HepG2 (cell line): Measurements from ENCODE around the gene DMAP1. TPM values are rescaled to one million over a fixed set of nuclear protein-coding genes. Genes with fewer than 3 reads are reported as not detected.
A peak's percentile ranks its signal among the peaks of the same experiment; 100 is the strongest.

Source experiments
- E2F2 ChIP-seq: sonication (generic); formaldehyde crosslinking; IDR thresholded peaks from 2 replicates; pipeline ENCODE4 v1.4.0; 2020; ENCODE audit warnings: missing genetic modification reagents, borderline replicate concordance
- EEA1 ChIP-seq: sonication (generic); formaldehyde crosslinking; IDR thresholded peaks from 2 replicates; pipeline ENCODE4 v1.5.1; 2020; ENCODE audit warnings: mild to moderate bottlenecking, missing genetic modification reagents, borderline replicate concordance
- FOXJ3 ChIP-seq: sonication (generic); formaldehyde crosslinking; IDR thresholded peaks from 2 replicates; pipeline ENCODE4 v1.4.0; 2020; ENCODE audit warnings: missing genetic modification reagents, mild to moderate bottlenecking, borderline replicate concordance
- GZF1 ChIP-seq: sonication (generic); formaldehyde crosslinking; IDR thresholded peaks from 2 replicates; pipeline ENCODE4 v1.5.1; 2020; ENCODE audit warnings: mild to moderate bottlenecking, missing genetic modification reagents
- MAZ ChIP-seq, 2 experiments: sonication (generic) in 1 of 2; formaldehyde crosslinking in 1 of 2; IDR thresholded peaks; 2 replicates each; pipeline versions ENCODE4 v1.5.0 to v1.6.1; 2012 to 2020; ENCODE audit warnings: low read depth in 2 of 2, mild to moderate bottlenecking in 2 of 2, borderline replicate concordance in 1 of 2, improper control_type of control experiment in 1 of 2, low read length in 1 of 2, missing genetic modification reagents in 1 of 2, moderate library complexity in 1 of 2
- MLX ChIP-seq: IDR thresholded peaks from 2 replicates; pipeline ENCODE4 v1.6.1; 2016
- PAXIP1 ChIP-seq: sonication (generic); formaldehyde crosslinking; conservative IDR thresholded peaks from 2 replicates; pipeline ENCODE4 v1.4.0; 2020; ENCODE audit warnings: mild to moderate bottlenecking, missing genetic modification reagents, moderate library complexity
- POLR2AphosphoS2 ChIP-seq: IDR thresholded peaks from 2 replicates; pipeline ENCODE4 v1.6.1; 2011; ENCODE audit warnings: low read depth, low read length, improper control_type of control experiment
- RBM39 ChIP-seq: fragments of 200-400 bp; formaldehyde crosslinking; IDR thresholded peaks from one replicate; pipeline ENCODE4 v1.6.1; 2018; ENCODE audit warnings: antibody characterized with exemption, mild to moderate bottlenecking, low read depth, low read length; ENCODE audit not compliant: poor library complexity, severe bottlenecking
- SP2 ChIP-seq: sonication (generic); formaldehyde crosslinking; IDR thresholded peaks from 2 replicates; pipeline ENCODE4 v1.5.1; 2020; ENCODE audit warnings: mild to moderate bottlenecking, missing genetic modification reagents
- TOPORS ChIP-seq: sonication (generic); formaldehyde crosslinking; IDR thresholded peaks from 2 replicates; pipeline ENCODE4 v1.8.0; 2023; ENCODE audit warnings: mild to moderate bottlenecking, missing genetic modification reagents
- ZFP36 ChIP-seq: fragments of 150-350 bp; IDR thresholded peaks from 2 replicates; pipeline ENCODE4 v1.6.1; 2018; ENCODE audit warnings: borderline replicate concordance, low read length, low read depth; ENCODE audit not compliant: partially characterized antibody
- ZNF205 ChIP-seq: IDR thresholded peaks from 2 replicates; pipeline ENCODE4 v1.6.1; 2018; ENCODE audit warnings: missing biosample characterization, missing genetic modification reagents
- ZNF232 ChIP-seq: sonication (generic); formaldehyde crosslinking; IDR thresholded peaks from 2 replicates; pipeline ENCODE4 v1.4.0; 2020; ENCODE audit warnings: missing genetic modification reagents, borderline replicate concordance
- ZNF331 ChIP-seq: sonication (generic); formaldehyde crosslinking; IDR thresholded peaks from 2 replicates; pipeline ENCODE4 v1.4.0; 2020; ENCODE audit warnings: missing genetic modification reagents
- ZNF33B ChIP-seq: sonication (generic); formaldehyde crosslinking; IDR thresholded peaks from 2 replicates; pipeline ENCODE4 v1.5.1; 2020; ENCODE audit warnings: mild to moderate bottlenecking, missing genetic modification reagents
- ZNF451 ChIP-seq: sonication (generic); formaldehyde crosslinking; IDR thresholded peaks from 2 replicates; pipeline ENCODE4 v1.5.0; 2020; ENCODE audit warnings: mild to moderate bottlenecking, missing genetic modification reagents
- ZNF687 ChIP-seq: sonication (generic); formaldehyde crosslinking; IDR thresholded peaks from 2 replicates; pipeline ENCODE4 v1.5.1; 2020; ENCODE audit warnings: mild to moderate bottlenecking, missing genetic modification reagents, moderate library complexity
- polyA plus RNA-seq, 8 experiments: library from polyadenylated mRNA; depleted of rRNA in 3 of 8; stranded (reverse) in 7 of 8; unstranded in 1 of 8; fragments of >200 nt; fragmentation: Illumina TruSeq in 4 of 8; extraction: Trizol in 4 of 8; gene quantifications; 2 replicates each; pipeline versions ENCODE4 v1.2.1 to v1.2.3, GENCODE V29; 2011 to 2016; ENCODE audit warnings: low read depth in 4 of 8, missing spikeins in 1 of 8, mixed read lengths in 1 of 8; ENCODE audit not compliant: insufficient read depth in 1 of 8
- total RNA-seq, 5 experiments: library from RNA; depleted of rRNA; stranded (reverse); fragments of >200 nt; fragmentation: Illumina TruSeq; extraction: Trizol; gene quantifications; 2 replicates each; pipeline ENCODE4 v1.2.3, GENCODE V29; 2016; ENCODE audit warnings: low read depth in 1 of 5

The DMAP1 gene
- total and polyA plus RNA-seq, 2 of the 13 experiments (the other 11 are each of a cell fraction or from before 2014, with no cell fraction given): 17.6 to 32.7 TPM

- TF ChIP-seq PAXIP1 (CRISPR knock-in tag) (peak; percentile 40; the same call in 1 of the 2 replicates), ZNF451 (peak; percentile 65; the same call in 1 of the 2 replicates), MAZ (IDR thresholded peaks at IDR 0.05; ENCODE audit: borderline replicate concordance, low read depth, low read length) (peak; percentile 67; the same call in 1 of the 2 replicates), MAZ (CRISPR knock-in tag; IDR thresholded peaks at IDR 0.05; ENCODE audit: low read depth) (peak; percentile 58), ZNF232 (CRISPR knock-in tag) (peak; percentile 90), E2F2 (CRISPR knock-in tag) (0 out of 2 replicates have a peak, but pooled peaks have one; percentile 42), GZF1 (no peak), EEA1 (CRISPR knock-in tag) (no peak), ZNF205 (CRISPR knock-in tag) (peak; percentile 81; the same call in 1 of the 2 replicates), ZNF331 (CRISPR knock-in tag) (peak; percentile 83; the same call in 1 of the 2 replicates), ZNF687 (CRISPR knock-in tag) (peak; percentile 94), TOPORS (no peak), ZNF33B (CRISPR knock-in tag) (no peak), MLX (CRISPR knock-in tag) (0 out of 2 replicates have a peak, but pooled peaks have one; percentile 31), POLR2AphosphoS2 (no peak), FOXJ3 (CRISPR knock-in tag) (peak; percentile 57; the same call in 1 of the 2 replicates), SP2 (CRISPR knock-in tag) (peak; percentile 65), ZFP36 (peak; percentile 24), RBM39 (peak; percentile 98)
These were observed at the start of gene DMAP1 (continued) for GRCh38 chr1:44213222-44214112.
